HG03469 (cell line): ENCODE measurements around the gene SCGB1C1.
"Not testable (repeated sequence)": the region's sequence is repeated elsewhere in the genome, so short reads cannot be mapped to it uniquely, and the experiment has no call there.

Source experiments
- ATAC-seq: cut with Tn5 transposase; IDR thresholded peaks from one replicate; pipeline ENCODE4 v1.9.1; 2021; ENCODE audit warnings: mild to moderate bottlenecking, moderate library complexity, moderate number of reproducible peaks; ENCODE audit not compliant: unreplicated experiment

SCGB1C1 gene

GRCh38 chr11:216081-216974, 23.4 kb downstream of the SCGB1C1 start:
- ATAC-seq = no peak

GRCh38 chr11:217704-218103, 24.8 kb downstream of the SCGB1C1 start:
- ATAC-seq = no peak

- ATAC-seq = no peak
Measured at GRCh38 chr11:218815-219593, 26.1 kb downstream of the SCGB1C1 start.

- not testable (repeated sequence) for ATAC-seq
Measured at GRCh38 chr11:220641-221215, 27.9 kb downstream of the SCGB1C1 start.

GRCh38 chr11:221539-221938, 28.7 kb downstream of the SCGB1C1 start:
- ATAC-seq = no peak

GRCh38 chr11:221998-222789, 29.3 kb downstream of the SCGB1C1 start:
- no peak for ATAC-seq

- ATAC-seq = no peak
Measured at GRCh38 chr11:223026-223789, 30.3 kb downstream of the SCGB1C1 start.

- ATAC-seq = no peak
Measured at GRCh38 chr11:223884-224283, 31.0 kb downstream of the SCGB1C1 start.

GRCh38 chr11:224424-224823, 31.5 kb downstream of the SCGB1C1 start:
- ATAC-seq = no peak

- no peak for ATAC-seq
Measured at GRCh38 chr11:225734-226453, 33.0 kb downstream of the SCGB1C1 start.

GRCh38 chr11:227824-228379, 35.0 kb downstream of the SCGB1C1 start:
- ATAC-seq = no peak

- ATAC-seq = no peak
Measured at GRCh38 chr11:230431-230830, 37.6 kb downstream of the SCGB1C1 start.

GRCh38 chr11:232783-233565, 40.1 kb downstream of the SCGB1C1 start:
- no peak for ATAC-seq

- ATAC-seq = no peak
Measured at GRCh38 chr11:235180-235579, 42.3 kb downstream of the SCGB1C1 start.

- ATAC-seq = no peak
Measured at GRCh38 chr11:235609-235996, 42.7 kb downstream of the SCGB1C1 start.

- peak; percentile 38 for ATAC-seq
Measured at GRCh38 chr11:235997-236773, 43.3 kb downstream of the SCGB1C1 start, which contains the start of gene SIRT3. SIRT3 (minus strand) TSS chr11:236342; CDS start chr11:236328, 14 bp downstream.
